Ovary (tissue), 9 donors: ENCODE measurements around the gene VASH2. TPM values are rescaled to one million over a fixed set of nuclear protein-coding genes. Genes with fewer than 3 reads are reported as not detected.
"Not testable (repeated sequence)": the region's sequence is repeated elsewhere in the genome, so short reads cannot be mapped to it uniquely, and the experiment has no call there.

Experiments used
- DNase-seq, 5 donors: peaks; one replicate each; pipeline ENCODE4 v3.0.0-alpha.2; 2019 to 2020
- H3K27ac ChIP-seq, 2 donors: fragments of 200-600 bp; one replicate each; pipeline versions ENCODE4 v1.5.1 to v1.8.0; 2019 to 2022
- H3K27me3 ChIP-seq: fragments of 200-600 bp; one replicate; pipeline ENCODE4 v1.8.0; 2022
- H3K36me3 ChIP-seq: fragments of 200-600 bp; sonication (generic); one replicate; pipeline ENCODE4 v1.5.1; 2019
- H3K4me1 ChIP-seq: one replicate; pipeline ENCODE4 v1.8.1; 2013; ENCODE audit warnings: mild to moderate bottlenecking, moderate library complexity; ENCODE audit not compliant: insufficient read depth
- H3K4me3 ChIP-seq: fragments of 200-600 bp; sonication (generic); one replicate; pipeline ENCODE4 v1.5.1; 2017
- H3K9me3 ChIP-seq, 2 donors: fragments of 200-600 bp in 1 of 2; sonication (generic) in 1 of 2; one replicate each; pipeline versions ENCODE4 v1.5.1 to v1.8.1; 2013 to 2019; ENCODE audit warnings: mild to moderate bottlenecking in 1 of 2, moderate library complexity in 1 of 2
- EP300 ChIP-seq: sonication (generic); formaldehyde crosslinking; IDR thresholded peaks from one replicate; pipeline ENCODE4 v1.6.1; 2017; ENCODE audit warnings: antibody characterized with exemption
- POLR2A ChIP-seq: fragments of 450-650 bp; IDR thresholded peaks from one replicate; pipeline ENCODE4 v1.6.1; 2017; ENCODE audit warnings: antibody characterized with exemption, mild to moderate bottlenecking, moderate library complexity
- WGBS, 3 donors: extraction: QIAGEN DNeasy Blood & Tissue Kit in 1 of 3; methylation state at CpG; one replicate each; pipeline versions ENCODE4 v1.1.5 to v1.1.7; 2013 to 2017; 5-methylcytosine and 5-hydroxymethylcytosine counted together
- intact Hi-C, 4 donors: fragments of 100-400 bp; cut with DNase I; formaldehyde crosslinking; loops; one replicate each; pipeline versions ENCODE4 v1.11.0 to v1.15.1; 2022 to 2023
- polyA plus RNA-seq, 2 donors: library from polyadenylated mRNA; stranded (reverse); fragments of 200-250 nt in 1 of 2; fragments of 350-450 nt in 1 of 2; fragmentation: Illumina TruSeq in 1 of 2; extraction: RNeasy Lipid Tissue Mini Kit (QIAGEN cat#74804) in 1 of 2; gene quantifications; one replicate each; pipeline ENCODE4 v1.2.3, GENCODE V29; 2013 to 2014
- total RNA-seq, 7 donors: library from RNA; depleted of rRNA in 2 of 7; stranded (reverse); fragments of >200 nt in 2 of 7; fragmentation: NEBNext Ultra II Directional in 3 of 7; extraction: Animal tissue kit (Norgen Biotek cat#: 25700) in 3 of 7; gene quantifications; one replicate each; pipeline versions ENCODE4 v1.1.0 to v1.2.4, GENCODE V29; 2016 to 2023
- TF ChIP-seq, protein P1 (sequence below), 3 donors: fragments of 450-650 bp in 2 of 3; fragments of 200-600 bp in 1 of 3; IDR thresholded peaks; one replicate each; pipeline versions ENCODE4 v1.5.1 to v1.8.0; 2016 to 2022; ENCODE audit warnings: antibody characterized with exemption in 3 of 3, mild to moderate bottlenecking in 1 of 3
- donor health status: DM: no; HTN: no; CAD: no; lungs with moderate emphysema.
- donor health status: DM: no; HTN: no; CAD: no.
- donor health status: Bipolar disorder and iron deficiency.
- donor health status: DM: yes; HTN: yes; CAD: no.
- donor health status: DM: no; HTN: no; CAD: no.
- donor health status: DM: yes; HTN: yes; CAD: no.

The VASH2 gene
- total and polyA plus RNA-seq, 9 donors = 0.28 to 2.1 (median 0.83) TPM

GRCh38 chr1:212962509-212962908 is 12.2 kb downstream of the VASH2 start:
- intact Hi-C loops = no loop called here
- WGBS, 3 donors = 88 to 90% (median 90%) methylated on average over 5 of the region's 5 CpGs

DNA sequence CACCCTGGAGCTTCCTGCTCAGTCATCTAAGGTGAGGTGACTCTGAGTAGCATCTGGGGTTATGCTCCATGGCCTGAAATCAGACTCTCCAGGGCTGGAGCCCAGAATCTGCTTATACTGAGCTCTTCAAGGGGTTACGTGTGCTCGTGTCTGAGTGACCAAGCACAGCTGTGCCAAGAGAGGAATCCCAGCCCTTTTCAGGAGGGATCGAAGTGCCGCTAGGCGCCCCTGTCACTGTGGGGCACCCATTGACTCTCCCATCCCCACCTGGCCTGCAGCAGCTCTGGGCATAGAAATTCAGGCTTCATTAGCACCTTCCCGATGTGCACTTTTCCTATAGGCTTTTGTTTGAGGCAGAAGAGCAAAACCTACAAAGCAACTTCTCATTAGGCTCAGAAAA is 13.8 kb downstream of the VASH2 start:
- no peak overlapping the region for H3K27ac ChIP-seq
- TF ChIP-seq, protein P1, sequence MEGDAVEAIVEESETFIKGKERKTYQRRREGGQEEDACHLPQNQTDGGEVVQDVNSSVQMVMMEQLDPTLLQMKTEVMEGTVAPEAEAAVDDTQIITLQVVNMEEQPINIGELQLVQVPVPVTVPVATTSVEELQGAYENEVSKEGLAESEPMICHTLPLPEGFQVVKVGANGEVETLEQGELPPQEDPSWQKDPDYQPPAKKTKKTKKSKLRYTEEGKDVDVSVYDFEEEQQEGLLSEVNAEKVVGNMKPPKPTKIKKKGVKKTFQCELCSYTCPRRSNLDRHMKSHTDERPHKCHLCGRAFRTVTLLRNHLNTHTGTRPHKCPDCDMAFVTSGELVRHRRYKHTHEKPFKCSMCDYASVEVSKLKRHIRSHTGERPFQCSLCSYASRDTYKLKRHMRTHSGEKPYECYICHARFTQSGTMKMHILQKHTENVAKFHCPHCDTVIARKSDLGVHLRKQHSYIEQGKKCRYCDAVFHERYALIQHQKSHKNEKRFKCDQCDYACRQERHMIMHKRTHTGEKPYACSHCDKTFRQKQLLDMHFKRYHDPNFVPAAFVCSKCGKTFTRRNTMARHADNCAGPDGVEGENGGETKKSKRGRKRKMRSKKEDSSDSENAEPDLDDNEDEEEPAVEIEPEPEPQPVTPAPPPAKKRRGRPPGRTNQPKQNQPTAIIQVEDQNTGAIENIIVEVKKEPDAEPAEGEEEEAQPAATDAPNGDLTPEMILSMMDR (IDR thresholded peaks at IDR 0.05) = no peak
- TF ChIP-seq POLR2A = no peak
- TF ChIP-seq EP300 = no peak
- intact Hi-C loops = no loop called here
- H3K36me3 ChIP-seq = no peaks in the 10 kb centered on the region
- WGBS, 3 donors = 90 to 94% (median 91%) methylated on average over 6 of the region's 6 CpGs
- no peak for DNase-seq
- no peaks in the 10 kb centered on the region for H3K4me1 ChIP-seq
- H3K9me3 ChIP-seq = no peaks in the 10 kb centered on the region
- H3K4me3 ChIP-seq = no peak overlapping the region
- H3K27me3 ChIP-seq = no peaks in the 10 kb centered on the region

More at GRCh38 chr1:212962509-212962908, 12.2 kb downstream of the VASH2 start:
- TF ChIP-seq, protein P1 (IDR thresholded peaks at IDR 0.05) = no peak
- no peak for TF ChIP-seq POLR2A
- no peak for TF ChIP-seq EP300
- Histone ChIP-seq H3K9me3 (no peaks in the 10 kb centered on the region), H3K4me3 (no peak overlapping the region), H3K27me3 (no peaks in the 10 kb centered on the region), H3K4me1 (no peaks in the 10 kb centered on the region), H3K27ac (no peak overlapping the region), H3K36me3 (no peaks in the 10 kb centered on the region)
- DNase-seq = no peak

- H3K27me3 ChIP-seq, H3K27ac ChIP-seq, H3K4me3 ChIP-seq, H3K36me3 ChIP-seq, H3K9me3 ChIP-seq, DNase-seq, intact Hi-C loops, H3K4me1 ChIP-seq: not testable (repeated sequence)
- WGBS, 3 donors = 88 to 96% (median 95%) methylated on average over 1 of the region's 1 CpG
Measured at GRCh38 chr1:212964993-212965392, 14.7 kb downstream of the VASH2 start.

DNA sequence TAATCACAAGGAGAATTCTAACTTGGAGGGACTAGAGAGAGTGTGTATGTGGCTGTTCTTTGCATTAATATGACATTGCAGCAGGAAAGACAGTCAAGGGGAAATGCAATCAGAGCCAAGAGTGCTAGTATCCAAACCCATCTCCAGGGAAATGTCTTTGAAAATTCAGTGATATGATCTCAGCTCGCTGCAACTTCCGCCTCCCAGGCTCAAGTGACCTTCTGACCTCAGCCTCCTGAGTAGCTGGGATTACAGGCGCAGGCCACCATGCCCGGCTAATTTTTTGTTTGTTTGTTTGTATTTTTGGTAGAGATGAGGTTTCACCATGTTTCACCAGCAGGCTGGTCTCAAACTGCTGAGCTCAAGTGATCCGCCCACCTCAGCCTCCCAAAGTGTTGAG is 16.3 kb downstream of the VASH2 start:
- no peaks in the 10 kb centered on the region for H3K27me3 ChIP-seq
- no peaks in the 10 kb centered on the region for H3K36me3 ChIP-seq
- no peak overlapping the region for H3K4me3 ChIP-seq
- WGBS, 3 donors = 92 to 94% (median 94%) methylated on average over 5 of the region's 5 CpGs
- no peak overlapping the region for H3K27ac ChIP-seq
- no peaks in the 10 kb centered on the region for H3K4me1 ChIP-seq
- DNase-seq = no peak
- intact Hi-C loops = no loop called here
- TF ChIP-seq, protein P1 (IDR thresholded peaks at IDR 0.05) = no peak
- TF ChIP-seq POLR2A = no peak
- no peak for TF ChIP-seq EP300
- no peaks in the 10 kb centered on the region for H3K9me3 ChIP-seq

DNA sequence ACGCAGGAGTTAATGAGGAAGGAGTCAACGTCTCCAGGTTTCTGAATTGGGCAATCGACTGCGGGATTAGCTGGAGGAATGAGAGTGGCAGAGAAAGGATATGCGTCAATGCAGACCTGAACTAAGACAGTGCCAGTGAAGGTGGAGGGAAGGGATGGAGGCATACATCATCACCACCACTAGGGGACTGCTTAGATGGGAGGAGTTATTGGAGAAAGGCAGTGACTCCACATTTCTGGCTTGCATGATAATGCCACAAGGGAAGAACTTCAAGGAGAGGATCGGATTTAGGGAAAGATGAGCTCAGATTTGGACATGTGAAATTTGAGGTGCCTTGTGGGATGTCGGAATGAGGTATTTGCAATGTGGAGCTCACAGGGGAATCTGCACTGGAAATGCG is 17.5 kb downstream of the VASH2 start:
- WGBS, 3 donors = 87 to 91% (median 89%) methylated on average over 8 of the region's 8 CpGs
- TF ChIP-seq, protein P1 (IDR thresholded peaks at IDR 0.05) = no peak
- TF ChIP-seq POLR2A (no peak), EP300 (no peak)
- H3K4me1 ChIP-seq = no peaks in the 10 kb centered on the region
- H3K9me3 ChIP-seq = no peaks in the 10 kb centered on the region
- H3K27ac ChIP-seq = no peak overlapping the region
- DNase-seq = no peak
- no peaks in the 10 kb centered on the region for H3K36me3 ChIP-seq
- no peaks in the 10 kb centered on the region for H3K27me3 ChIP-seq
- H3K4me3 ChIP-seq = no peak overlapping the region
- intact Hi-C loops = no loop called here
